B cell (primary cell): ENCODE data around the gene PPP2R2C. TPM values are rescaled to one million over a fixed set of nuclear protein-coding genes. Genes with fewer than 3 reads are reported as not detected.

Source experiments
- ATAC-seq: fragments of 200-7000 bp; cut with Tn5 transposase; one replicate; pipeline ENCODE4 v1.10.0; 2021; ENCODE audit warnings: low read depth, mild to moderate bottlenecking, moderate number of reproducible peaks, moderate library complexity
- CTCF ChIA-PET: fragments of 350-600 bp; sonication (Branson Sonifier 250); formaldehyde crosslinking; loops from one replicate; lab custom pipeline; 2021; ENCODE audit warnings: antibody characterized with exemption, inconsistent platforms; lab: Charles Lee
- POLR2A ChIA-PET: fragments of 350-600 bp; sonication (Branson Sonifier 250); formaldehyde crosslinking; loops from one replicate; lab custom pipeline; 2021; ENCODE audit warnings: antibody characterized with exemption; lab: Charles Lee
- DNase-seq: peaks from one replicate; pipeline ENCODE4 v3.0.0; 2013
- H2AFZ ChIP-seq: 2 replicates; pipeline ENCODE4 v1.6.1; 2012; ENCODE audit warnings: mild to moderate bottlenecking, low read depth, low read length; ENCODE audit not compliant: insufficient read depth, poor library complexity, severe bottlenecking
- H3K27ac ChIP-seq, 2 donors: 1 replicate in 1 of 2; 2 replicates in 1 of 2; pipeline ENCODE4 v1.5.1; 2012 to 2013; ENCODE audit warnings: low read length in 2 of 2, mild to moderate bottlenecking in 2 of 2, moderate library complexity in 1 of 2
- H3K27me3 ChIP-seq, 4 experiments: fragments of 200-600 bp in 1 of 4; sonication (generic) in 1 of 4; replicated peaks in 1 of 4; 1 replicate in 2 of 4; 2 replicates in 2 of 4; pipeline versions ENCODE4 v1.6.1 to v1.7.0; 2013 to 2016; ENCODE audit warnings: low read length in 3 of 4, mild to moderate bottlenecking in 2 of 4, mixed read lengths in 1 of 4, moderate library complexity in 1 of 4; ENCODE audit not compliant: insufficient read depth in 4 of 4, control insufficient read depth in 3 of 4; ENCODE audit errors: control extremely low read depth in 1 of 4
- H3K36me3 ChIP-seq, 2 experiments: replicated peaks in 1 of 2; 1 replicate in 1 of 2; 2 replicates in 1 of 2; pipeline versions ENCODE4 v1.6.1 to v1.7.1; 2013; ENCODE audit warnings: low read length in 1 of 2; ENCODE audit not compliant: insufficient read depth in 2 of 2, control insufficient read depth in 1 of 2; ENCODE audit errors: control extremely low read depth in 1 of 2, extremely low read depth in 1 of 2
- H3K4me1 ChIP-seq, 2 donors: fragments of 200-600 bp in 1 of 2; sonication (generic) in 1 of 2; 1 replicate in 1 of 2; 2 replicates in 1 of 2; pipeline versions ENCODE4 v1.5.1 to v1.6.1; 2013 to 2017; ENCODE audit warnings: low read length in 2 of 2; ENCODE audit not compliant: control insufficient read depth in 2 of 2, insufficient read depth in 2 of 2
- H3K4me2 ChIP-seq: replicated peaks from 2 replicates; pipeline ENCODE3; 2012; ENCODE audit warnings: mild to moderate bottlenecking, low read depth, low read length; ENCODE audit not compliant: poor library complexity, severe bottlenecking
- H3K4me3 ChIP-seq, 5 experiments: fragments of 200-600 bp in 1 of 5; sonication (generic) in 1 of 5; 1 replicate in 3 of 5; 2 replicates in 2 of 5; pipeline versions ENCODE4 v1.5.1 to v1.7.0; 2011 to 2016; ENCODE audit warnings: low read length in 4 of 5, mild to moderate bottlenecking in 4 of 5, low read depth in 2 of 5, control low read depth in 1 of 5, moderate library complexity in 1 of 5; ENCODE audit not compliant: insufficient read depth in 1 of 5; ENCODE audit errors: control extremely low read depth in 1 of 5, extremely low read depth in 1 of 5
- H3K79me2 ChIP-seq: fragments of 200-600 bp; sonication (generic); one replicate; pipeline ENCODE4 v1.6.0; 2016; ENCODE audit warnings: low read length; ENCODE audit not compliant: control insufficient read depth, insufficient read depth
- H3K9ac ChIP-seq: fragments of 200-600 bp; sonication (generic); 2 replicates; pipeline ENCODE4 v1.6.1; 2017; ENCODE audit warnings: mild to moderate bottlenecking, low read length, moderate library complexity
- H3K9me3 ChIP-seq, 3 donors: one replicate each; pipeline versions ENCODE4 v1.6.1 to v1.7.1; 2013; ENCODE audit warnings: low read length in 2 of 3; ENCODE audit not compliant: control insufficient read depth in 2 of 3, insufficient read depth in 1 of 3; ENCODE audit errors: control extremely low read depth in 1 of 3
- H4K20me1 ChIP-seq: 2 replicates; pipeline ENCODE4 v1.6.0; 2012; ENCODE audit warnings: mild to moderate bottlenecking, low read length; ENCODE audit not compliant: insufficient read depth, control insufficient read depth, poor library complexity, severe bottlenecking
- H3K27ac Mint-ChIP-seq: one replicate; pipeline ENCODE4 v1.8.0; 2021; ENCODE audit warnings: mixed read lengths
- H3K27me3 Mint-ChIP-seq: one replicate; pipeline ENCODE4 v1.8.0; 2021; ENCODE audit warnings: mixed read lengths
- H3K4me1 Mint-ChIP-seq: one replicate; pipeline ENCODE4 v1.8.0; 2021; ENCODE audit warnings: mixed read lengths
- H3K4me3 Mint-ChIP-seq: one replicate; pipeline ENCODE4 v1.8.0; 2021; ENCODE audit warnings: mixed read lengths
- H3K9me3 Mint-ChIP-seq: one replicate; pipeline ENCODE4 v1.8.0; 2022; ENCODE audit warnings: mixed read lengths; ENCODE audit not compliant: insufficient read depth
- EZH2 ChIP-seq: IDR thresholded peaks from 2 replicates; pipeline ENCODE4 v1.6.1; 2012; ENCODE audit warnings: borderline replicate concordance, low read depth, mild to moderate bottlenecking, moderate library complexity, low read length; ENCODE audit not compliant: insufficient read depth, poor library complexity, severe bottlenecking
- WGBS: methylation state at CpG from one replicate; pipeline ENCODE4 v1.1.5; 2013; ENCODE audit warnings: missing lambda C conversion rate; ENCODE audit not compliant: insufficient coverage; 5-methylcytosine and 5-hydroxymethylcytosine counted together
- intact Hi-C: fragments of 100-400 bp; cut with micrococcal nuclease; formaldehyde crosslinking; loops from one replicate; pipeline ENCODE4 v1.10.0; 2022
- polyA plus RNA-seq: library from polyadenylated mRNA; depleted of rRNA; stranded (reverse); fragments of >200 nt; gene quantifications from 2 replicates; pipeline ENCODE4 v1.2.3, GENCODE V29; 2012
- total RNA-seq, 2 donors: library from RNA; stranded (reverse); fragments of 120-200 nt in 1 of 2; gene quantifications; 1 replicate in 1 of 2; 2 replicates in 1 of 2; pipeline versions ENCODE4 v1.2.3 to v1.2.4, GENCODE V29; 2013 to 2022
- TF ChIP-seq, protein P1 (sequence below): fragments of 200-600 bp; IDR thresholded peaks from one replicate; pipeline ENCODE4 v1.8.0; 2022; ENCODE audit warnings: antibody characterized with exemption, mild to moderate bottlenecking

The PPP2R2C gene
- total and polyA plus RNA-seq, 2 donors (not counting 1 experiment from before 2014, with no cell fraction given): not detected

GRCh38 chr4:6461301-6462165, 10.9 kb downstream of the PPP2R2C start:
- H3K9me3 Mint-ChIP-seq: peaks cover 2% of the 10 kb centered on the region
- no peak overlapping the region for H3K27ac ChIP-seq
- peaks cover 0 to 10% (median 0%) of the 10 kb centered on the region in 4 experiments for H3K27me3 ChIP-seq
- H3K4me3 Mint-ChIP-seq: no peak overlapping the region
- no peak overlapping the region for H3K4me3 ChIP-seq
- intact Hi-C loops: no loop called here
- DNase-seq: no peak
- H3K79me2 ChIP-seq: no peaks in the 10 kb centered on the region
- 58% methylated on average over 5 of the region's 9 CpGs for WGBS
- peaks cover 35% of the 10 kb centered on the region for H3K27me3 Mint-ChIP-seq
- no peak for TF ChIP-seq EZH2
- TF ChIP-seq, protein P1, sequence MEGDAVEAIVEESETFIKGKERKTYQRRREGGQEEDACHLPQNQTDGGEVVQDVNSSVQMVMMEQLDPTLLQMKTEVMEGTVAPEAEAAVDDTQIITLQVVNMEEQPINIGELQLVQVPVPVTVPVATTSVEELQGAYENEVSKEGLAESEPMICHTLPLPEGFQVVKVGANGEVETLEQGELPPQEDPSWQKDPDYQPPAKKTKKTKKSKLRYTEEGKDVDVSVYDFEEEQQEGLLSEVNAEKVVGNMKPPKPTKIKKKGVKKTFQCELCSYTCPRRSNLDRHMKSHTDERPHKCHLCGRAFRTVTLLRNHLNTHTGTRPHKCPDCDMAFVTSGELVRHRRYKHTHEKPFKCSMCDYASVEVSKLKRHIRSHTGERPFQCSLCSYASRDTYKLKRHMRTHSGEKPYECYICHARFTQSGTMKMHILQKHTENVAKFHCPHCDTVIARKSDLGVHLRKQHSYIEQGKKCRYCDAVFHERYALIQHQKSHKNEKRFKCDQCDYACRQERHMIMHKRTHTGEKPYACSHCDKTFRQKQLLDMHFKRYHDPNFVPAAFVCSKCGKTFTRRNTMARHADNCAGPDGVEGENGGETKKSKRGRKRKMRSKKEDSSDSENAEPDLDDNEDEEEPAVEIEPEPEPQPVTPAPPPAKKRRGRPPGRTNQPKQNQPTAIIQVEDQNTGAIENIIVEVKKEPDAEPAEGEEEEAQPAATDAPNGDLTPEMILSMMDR: no peak
- H3K36me3 ChIP-seq: no peaks in the 10 kb centered on the region
- no peak overlapping the region for H3K27ac Mint-ChIP-seq
- no peak overlapping the region for H2AFZ ChIP-seq
- no peaks in the 10 kb centered on the region for H4K20me1 ChIP-seq
- no peaks in the 10 kb centered on the region for H3K4me1 Mint-ChIP-seq
- no peak overlapping the region for H3K4me2 ChIP-seq
- POLR2A ChIA-PET: no interaction called here
- ATAC-seq: no peak
- H3K4me1 ChIP-seq: no peaks in the 10 kb centered on the region
- CTCF ChIA-PET: no interaction called here
- H3K9ac ChIP-seq: no peak overlapping the region
- H3K9me3 ChIP-seq: peaks cover 0 to 7% (median 0%) of the 10 kb centered on the region in 3 donors

DNA sequence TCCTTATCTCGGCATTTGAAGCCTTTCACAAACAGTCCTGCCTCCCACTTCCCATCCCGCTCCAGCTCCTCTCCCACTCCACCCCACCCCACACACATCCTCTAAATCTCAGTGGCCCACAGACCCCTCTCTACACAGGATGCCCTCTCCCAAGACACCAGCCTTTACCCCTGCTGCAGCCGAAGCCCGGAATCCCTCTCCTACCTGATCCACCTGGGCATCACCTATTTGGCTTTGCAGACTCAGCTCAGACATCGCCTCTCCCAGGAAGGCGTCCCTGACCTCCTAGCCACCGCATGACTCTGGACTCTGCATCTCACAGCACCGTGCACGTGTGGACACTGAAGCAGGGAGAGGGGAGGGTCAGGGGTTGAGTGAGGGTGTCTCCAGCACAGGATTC, 11.5 kb downstream of the PPP2R2C start:
- no peak for DNase-seq

More for the DNA sequence above, 11.5 kb downstream of the PPP2R2C start:
- no peak for TF ChIP-seq EZH2
- TF ChIP-seq, protein P1: no peak
- 83% methylated on average over 8 of the region's 9 CpGs for WGBS
- no peak overlapping the region for H3K4me3 Mint-ChIP-seq
- no peak overlapping the region for H2AFZ ChIP-seq
- no peak overlapping the region for H3K4me2 ChIP-seq
- ChIA-PET CTCF (no interaction called here), POLR2A (no interaction called here)
- H3K9ac ChIP-seq: no peak overlapping the region
- no peak overlapping the region for H3K27ac ChIP-seq
- H3K4me1 ChIP-seq: no peaks in the 10 kb centered on the region
- ATAC-seq: no peak
- H4K20me1 ChIP-seq: no peaks in the 10 kb centered on the region
- H3K4me1 Mint-ChIP-seq: no peaks in the 10 kb centered on the region
- H3K36me3 ChIP-seq: no peaks in the 10 kb centered on the region
- peaks cover 0 to 7% (median 0%) of the 10 kb centered on the region in 3 donors for H3K9me3 ChIP-seq
- peaks cover 2% of the 10 kb centered on the region for H3K9me3 Mint-ChIP-seq
- H3K27ac Mint-ChIP-seq: no peak overlapping the region
- no peak overlapping the region for H3K4me3 ChIP-seq
- intact Hi-C loops: no loop called here
- no peaks in the 10 kb centered on the region for H3K79me2 ChIP-seq
- H3K27me3 ChIP-seq: peaks cover 0 to 10% (median 0%) of the 10 kb centered on the region in 4 experiments
- peaks cover 29% of the 10 kb centered on the region for H3K27me3 Mint-ChIP-seq
